DMS114 treated with DMSO at 0.1 percent for 48 hours (cell line): ENCODE measurements around the gene MTR.

Source experiments
- DNase-seq: peaks from one replicate; lab custom pipeline; 2025; ENCODE audit not compliant: unreplicated experiment; lab: John Stamatoyannopoulos, UW

MTR gene

GRCh38 chr1:236774926-236775325 is 20.2 kb upstream of the MTR start:
- no peak for DNase-seq

DNA sequence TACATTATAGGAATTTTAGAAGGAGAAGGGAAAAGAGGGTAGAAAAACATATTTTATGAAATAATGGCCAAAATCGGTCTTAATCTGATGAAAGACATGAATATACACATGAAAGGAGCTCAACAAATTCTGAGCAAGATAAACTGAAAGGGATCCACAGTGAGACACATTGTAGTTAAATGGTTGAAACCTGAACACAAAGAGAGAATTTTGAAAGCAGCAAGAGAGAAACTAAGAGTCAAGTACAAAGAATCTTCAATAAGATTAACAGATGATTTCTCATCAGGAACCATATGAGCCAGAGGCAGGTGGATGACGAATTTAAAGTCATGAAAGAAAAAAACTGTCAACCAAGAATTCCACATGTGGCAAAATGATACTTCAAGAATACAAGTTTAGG is 15.8 kb upstream of the MTR start:
- no peak for DNase-seq

GRCh38 chr1:236785477-236785876 is 9.6 kb upstream of the MTR start:
- DNase-seq = no peak

GRCh38 chr1:236786453-236786852 is 8.6 kb upstream of the MTR start:
- no peak for DNase-seq

DNA sequence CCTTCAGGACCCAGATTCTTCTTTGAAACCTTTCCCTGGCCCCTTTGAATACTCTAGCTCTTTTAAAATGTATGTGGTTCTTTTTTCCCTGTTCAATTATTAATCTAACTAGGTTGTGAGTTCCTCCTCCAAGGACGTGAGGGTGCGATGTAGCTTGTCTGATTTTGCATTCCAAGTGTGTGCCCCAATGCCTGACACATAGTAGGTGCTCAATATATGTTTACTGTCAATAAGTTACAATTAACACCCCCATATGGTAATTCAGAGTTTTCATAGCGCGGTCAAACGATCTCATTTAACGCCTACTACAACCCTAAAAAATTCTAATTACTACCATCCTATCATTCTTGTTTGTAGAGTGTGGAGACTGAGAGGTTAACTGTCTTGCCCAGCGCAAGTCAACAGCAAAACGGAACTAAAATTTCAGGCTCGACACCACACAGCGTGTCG is 482 bp upstream of the MTR start:
- DNase-seq = no peak

DNA sequence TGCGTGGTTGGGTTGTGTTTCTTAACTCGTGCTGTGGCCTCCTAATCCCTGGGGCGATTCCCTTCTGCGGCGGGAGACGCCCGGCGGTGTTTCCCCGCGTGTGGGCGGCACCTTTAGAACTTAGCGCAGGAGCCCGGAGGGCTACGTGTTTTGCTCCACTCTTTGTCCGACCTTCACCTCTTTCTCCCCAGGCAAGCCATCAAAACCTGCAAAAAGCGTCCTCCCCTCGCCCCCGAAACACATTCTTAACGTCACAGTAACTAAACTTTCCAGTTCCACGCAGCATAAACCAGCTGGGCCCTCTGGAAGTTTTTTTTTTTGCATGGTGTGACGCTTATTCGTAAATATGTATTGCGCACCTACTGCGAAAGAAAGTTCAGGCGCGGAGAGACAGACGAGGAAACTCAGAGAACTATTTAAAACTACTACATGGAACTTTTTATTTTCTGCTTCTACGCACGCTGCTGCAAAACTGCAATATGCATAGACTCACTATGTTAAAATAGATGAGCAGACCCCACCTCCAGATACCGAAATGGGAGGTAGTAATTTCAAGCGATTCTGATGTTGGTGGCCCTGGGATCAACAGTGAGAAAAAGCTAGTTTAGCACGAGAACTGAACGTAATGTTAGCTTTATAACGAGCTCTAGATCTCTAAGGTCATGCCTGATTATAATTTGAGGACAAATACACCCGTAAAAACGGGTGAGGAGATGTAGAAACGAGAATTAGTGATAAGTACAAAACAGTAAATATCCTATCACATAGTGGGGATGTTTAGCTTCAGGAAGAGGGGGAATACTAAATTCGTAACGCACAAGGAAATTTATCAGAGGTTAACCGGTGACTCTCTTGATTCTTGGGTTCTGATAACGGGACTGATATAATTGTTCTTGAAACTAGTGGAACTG is 920 bp downstream of the MTR start:
- no peak for DNase-seq

- DNase-seq = no peak
Observed at GRCh38 chr1:236799001-236799400, 3.9 kb downstream of the MTR start.

DNA sequence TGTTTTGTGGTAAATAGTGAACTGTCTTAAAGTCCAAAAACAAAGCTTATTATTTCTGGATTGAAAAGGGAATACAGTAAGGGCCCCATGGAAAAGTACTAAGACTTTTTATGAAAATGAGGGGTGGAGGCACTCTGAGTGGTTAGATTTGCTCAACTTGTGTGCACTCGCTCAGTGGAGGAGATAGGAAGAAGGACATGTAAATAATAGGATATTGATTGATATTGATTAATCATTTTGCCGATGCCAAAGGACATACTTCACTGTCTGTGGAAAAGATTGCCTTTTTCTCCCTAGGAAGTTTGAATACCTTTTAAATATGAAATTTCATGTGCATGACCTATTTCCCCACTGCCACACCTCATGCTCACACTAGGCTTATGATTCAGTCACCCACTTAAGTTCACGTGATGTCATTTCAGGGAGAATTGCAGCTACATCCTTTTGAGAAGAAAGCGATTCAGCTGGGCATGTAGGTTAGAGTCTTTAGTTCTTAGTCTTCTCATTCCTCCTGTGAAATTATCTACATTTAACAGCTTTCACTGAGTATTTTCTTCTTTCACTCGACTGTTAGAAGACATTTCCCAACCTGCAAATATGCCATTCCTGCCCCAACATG is 5.0 kb downstream of the MTR start:
- DNase-seq = no peak

GRCh38 chr1:236800623-236801022 is 5.5 kb downstream of the MTR start:
- no peak for DNase-seq

- DNase-seq = no peak
Observed at GRCh38 chr1:236802264-236802663, 7.2 kb downstream of the MTR start.

DNA sequence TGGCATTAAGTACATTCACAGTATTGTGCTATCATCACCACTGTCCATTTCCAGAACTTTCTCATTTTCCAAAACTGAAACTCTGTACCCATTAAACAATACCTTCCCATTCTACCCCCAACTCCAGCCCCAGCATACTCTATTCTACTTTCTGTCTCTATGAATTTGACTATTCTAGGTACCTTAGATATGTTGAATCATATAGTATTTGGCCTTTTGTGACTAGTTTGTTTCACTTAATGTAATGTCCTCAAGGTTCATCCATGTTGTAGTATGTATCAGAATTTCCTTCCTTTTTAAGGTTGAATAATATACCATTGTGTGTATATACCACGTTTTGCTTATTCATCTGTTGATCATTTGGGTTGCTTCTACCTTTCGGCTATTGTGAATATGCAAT is 11.5 kb downstream of the MTR start:
- no peak for DNase-seq

DNA sequence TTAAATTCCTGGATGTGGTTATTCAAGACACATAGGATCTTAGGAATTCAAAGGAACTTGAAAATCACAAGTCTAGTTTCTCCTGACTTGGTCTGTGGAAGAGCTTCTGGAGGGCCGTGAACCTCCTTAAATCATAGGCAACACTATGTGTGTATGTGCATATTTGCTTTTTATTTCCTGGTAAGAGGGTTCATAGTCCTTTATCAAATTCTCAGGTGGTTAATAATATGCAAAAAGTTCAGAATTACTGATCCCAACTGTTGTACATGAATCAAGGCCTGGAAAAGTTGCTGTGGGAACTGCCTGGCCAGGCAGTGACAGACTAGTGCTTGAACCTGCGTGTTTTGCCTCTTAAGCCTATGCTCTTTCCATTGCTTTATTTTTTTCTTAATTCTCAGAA is 12.9 kb downstream of the MTR start:
- no peak for DNase-seq

- DNase-seq = no peak
Observed at GRCh38 chr1:236808564-236809130, 13.6 kb downstream of the MTR start.

DNA sequence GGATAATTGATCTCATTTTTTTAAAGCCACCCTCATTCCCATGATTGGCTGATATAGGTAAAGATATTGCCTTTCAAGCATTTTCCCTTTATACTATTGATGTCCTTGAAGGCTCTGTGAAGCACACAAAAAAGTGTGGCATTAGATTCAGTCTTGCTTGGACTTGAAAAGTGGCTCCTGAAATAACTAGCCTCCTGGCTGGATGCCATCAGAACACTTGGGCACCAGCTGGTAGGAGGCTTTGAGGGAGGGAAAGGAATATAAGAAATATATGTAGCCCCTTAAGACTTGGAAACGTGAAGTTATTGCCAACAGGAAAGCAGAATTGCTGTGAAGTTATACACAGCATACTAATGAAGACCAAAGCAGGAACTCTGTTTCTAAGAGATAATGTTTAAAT is 14.1 kb downstream of the MTR start:
- DNase-seq = no peak

- no peak for DNase-seq
Observed at GRCh38 chr1:236810018-236810417, 14.9 kb downstream of the MTR start.

DNA sequence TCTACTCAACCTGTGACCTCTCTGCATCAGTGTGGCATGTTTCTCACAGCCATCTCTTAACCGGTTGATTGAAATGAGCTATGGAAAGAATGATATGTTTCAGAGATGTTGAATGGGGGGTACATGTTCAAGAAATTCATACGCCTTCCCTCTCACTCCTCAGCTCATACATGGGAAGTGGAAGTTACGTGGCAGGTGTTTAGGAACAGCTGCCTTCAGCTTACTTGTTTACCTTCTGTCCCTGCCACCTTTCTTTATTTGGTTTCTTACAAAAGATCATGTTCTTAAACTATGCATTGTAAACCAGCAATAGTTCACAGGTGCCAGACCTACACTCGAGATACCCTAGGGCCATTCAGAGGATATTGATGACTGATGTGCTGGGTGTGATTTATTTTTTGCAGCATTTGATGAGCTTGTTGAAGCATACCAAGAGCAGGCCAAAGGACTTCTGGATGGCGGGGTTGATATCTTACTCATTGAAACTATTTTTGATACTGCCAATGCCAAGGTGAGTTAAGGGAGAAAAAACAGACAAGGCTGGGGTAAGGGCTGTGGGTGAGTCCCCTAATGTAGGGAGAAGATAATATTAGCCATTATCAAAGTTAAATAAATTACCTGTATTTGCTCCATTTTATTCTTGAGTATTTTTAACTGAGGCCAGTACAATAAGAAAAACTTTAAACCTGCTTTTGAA is 17.4 kb downstream of the MTR start:
- no peak for DNase-seq

GRCh38 chr1:236815941-236816340 is 20.8 kb downstream of the MTR start:
- DNase-seq = no peak

DNA sequence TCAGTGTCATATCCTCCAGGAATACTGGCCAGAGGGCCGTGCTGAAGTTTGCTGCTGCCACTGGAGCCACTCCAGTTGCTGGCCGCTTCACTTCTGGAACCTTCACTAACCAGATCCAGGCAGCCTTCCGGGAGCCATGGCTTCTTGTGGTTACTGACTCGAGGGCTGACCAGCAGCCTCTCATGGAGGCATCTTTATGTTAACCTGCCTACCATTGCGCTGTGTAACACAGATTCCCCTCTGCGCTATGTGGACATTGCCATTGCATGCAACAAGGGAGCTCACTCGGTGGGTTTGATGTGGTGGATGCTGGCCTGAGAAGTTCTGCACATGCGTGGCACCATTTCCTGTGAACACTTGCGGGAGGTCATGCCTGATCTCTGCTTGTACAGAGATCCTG is 24.8 kb downstream of the MTR start:
- no peak for DNase-seq

DNA sequence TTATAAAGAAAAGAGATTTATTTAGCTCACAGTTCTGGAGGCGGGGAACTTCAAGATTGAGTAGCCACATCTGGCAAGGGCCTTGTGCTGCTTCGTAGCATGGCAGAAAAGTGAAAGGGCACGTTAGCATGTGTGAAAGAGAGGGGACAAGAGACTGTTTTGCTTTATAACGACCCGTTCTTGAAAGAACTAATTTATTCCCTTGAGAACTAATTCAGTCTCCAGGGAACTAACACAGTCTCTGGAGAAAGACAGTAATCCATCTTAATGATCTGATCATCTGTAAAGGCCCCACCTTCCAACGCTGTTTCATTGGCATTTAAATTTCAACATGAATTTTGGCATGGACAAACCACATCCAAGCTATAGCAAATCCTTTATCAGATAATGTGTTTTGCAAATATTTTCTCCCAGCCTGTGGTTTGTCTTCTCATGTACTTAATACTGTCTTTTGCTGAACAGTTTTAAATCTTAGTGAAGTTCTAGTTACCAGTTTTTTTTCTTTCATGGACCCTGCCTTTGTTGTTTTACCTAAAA is 26.1 kb downstream of the MTR start:
- DNase-seq = no peak

DNA sequence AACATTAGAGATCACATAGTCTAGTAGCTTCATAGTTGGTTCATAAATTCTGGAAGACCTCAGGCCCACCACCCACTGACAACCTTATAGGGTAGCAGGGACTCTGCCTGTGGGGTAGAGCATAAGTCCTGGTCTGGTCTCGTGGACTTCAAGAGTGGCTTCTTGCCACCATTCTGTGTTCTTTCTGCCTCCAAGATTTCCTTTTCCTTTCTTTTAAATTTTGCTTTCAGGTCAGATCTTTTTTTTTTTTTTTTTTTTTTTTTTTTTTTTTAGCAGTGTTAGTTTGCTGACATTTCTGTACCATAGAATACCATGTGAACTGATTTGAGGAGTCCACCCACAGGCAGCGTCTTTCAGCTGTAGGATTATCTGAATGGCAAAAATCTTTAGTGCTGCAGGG is 28.5 kb downstream of the MTR start:
- no peak for DNase-seq

DNA sequence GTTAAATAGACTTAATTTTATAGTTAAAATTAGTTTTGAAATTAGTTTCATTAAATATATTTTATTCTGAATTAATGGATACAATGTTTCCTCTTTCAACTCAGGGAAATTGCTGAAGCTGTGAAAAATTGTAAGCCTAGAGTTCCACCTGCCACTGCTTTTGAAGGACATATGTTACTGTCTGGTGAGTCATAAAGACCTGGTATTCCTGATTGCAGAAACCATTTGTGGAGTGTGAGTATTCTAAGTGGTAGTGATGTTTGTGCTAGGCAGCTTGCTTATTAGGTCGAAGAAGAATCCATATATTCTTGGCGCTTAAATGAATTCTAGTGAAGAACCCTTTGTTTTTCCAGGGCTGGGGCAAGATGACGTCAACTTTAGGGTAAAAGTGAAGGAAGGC is 34.0 kb downstream of the MTR start:
- no peak for DNase-seq
